Measurements from ENCODE around the gene GRPEL1.

DNA sequence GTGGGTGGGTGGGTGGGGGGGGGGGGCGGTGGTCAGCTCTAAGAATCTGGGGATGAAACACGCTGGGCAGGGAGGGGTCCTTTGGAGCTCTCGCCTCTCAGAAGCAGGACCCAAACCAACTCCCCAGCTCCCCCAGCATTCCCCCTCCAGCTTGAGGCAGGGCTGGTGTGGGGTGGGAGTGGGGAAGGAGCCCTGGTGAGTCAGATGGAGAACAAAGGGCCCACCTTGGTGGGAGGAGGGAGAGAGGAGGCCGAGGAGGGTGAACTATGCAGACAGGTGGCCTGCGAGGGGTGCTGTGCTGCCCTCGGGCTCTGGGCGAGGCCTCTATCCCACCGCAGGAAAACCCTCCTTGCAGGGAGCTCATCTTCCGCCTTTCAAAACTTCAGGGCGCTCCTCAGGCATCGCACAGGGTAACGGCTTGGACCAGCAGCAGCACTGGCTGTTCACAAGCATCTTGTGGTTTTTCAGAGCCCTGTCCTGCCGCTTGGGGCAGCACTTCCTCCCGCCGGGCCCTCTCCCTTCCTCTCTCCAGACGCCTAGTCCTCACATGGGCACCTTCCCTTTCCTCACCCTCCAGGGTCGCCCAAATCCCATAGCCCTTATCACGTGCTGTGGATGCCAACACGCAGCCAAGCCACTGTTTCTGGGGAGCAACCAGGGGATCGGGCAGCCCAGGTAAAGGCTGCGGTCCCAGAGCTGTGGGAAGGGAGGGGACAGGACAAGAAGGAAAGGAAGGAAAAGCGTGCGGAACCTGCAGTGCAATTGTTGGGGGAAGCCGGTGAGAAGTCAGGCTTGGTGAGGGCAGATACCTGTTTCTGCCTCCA, 34.0 kb upstream of the GRPEL1 start:
- no peak for TF ChIP-seq YY1 (IDR thresholded peaks at IDR 0.05; ENCODE audit: insufficient read depth, insufficient read length)
- TF ChIP-seq ZNF274 (IDR thresholded peaks at IDR 0.05; ENCODE audit: low read depth, low read length), result no peak
